GM12873 (cell line): Measurements from ENCODE around the gene XCR1.

ENCODE experiments used
- TF ChIP-seq, protein P1 (sequence below): IDR thresholded peaks from 2 replicates; pipeline ENCODE4 v1.5.1; 2012; ENCODE audit warnings: low read depth, mild to moderate bottlenecking, moderate library complexity, low read length, control low read depth; ENCODE audit not compliant: insufficient read depth; ENCODE audit errors: missing control alignments

XCR1 gene

DNA sequence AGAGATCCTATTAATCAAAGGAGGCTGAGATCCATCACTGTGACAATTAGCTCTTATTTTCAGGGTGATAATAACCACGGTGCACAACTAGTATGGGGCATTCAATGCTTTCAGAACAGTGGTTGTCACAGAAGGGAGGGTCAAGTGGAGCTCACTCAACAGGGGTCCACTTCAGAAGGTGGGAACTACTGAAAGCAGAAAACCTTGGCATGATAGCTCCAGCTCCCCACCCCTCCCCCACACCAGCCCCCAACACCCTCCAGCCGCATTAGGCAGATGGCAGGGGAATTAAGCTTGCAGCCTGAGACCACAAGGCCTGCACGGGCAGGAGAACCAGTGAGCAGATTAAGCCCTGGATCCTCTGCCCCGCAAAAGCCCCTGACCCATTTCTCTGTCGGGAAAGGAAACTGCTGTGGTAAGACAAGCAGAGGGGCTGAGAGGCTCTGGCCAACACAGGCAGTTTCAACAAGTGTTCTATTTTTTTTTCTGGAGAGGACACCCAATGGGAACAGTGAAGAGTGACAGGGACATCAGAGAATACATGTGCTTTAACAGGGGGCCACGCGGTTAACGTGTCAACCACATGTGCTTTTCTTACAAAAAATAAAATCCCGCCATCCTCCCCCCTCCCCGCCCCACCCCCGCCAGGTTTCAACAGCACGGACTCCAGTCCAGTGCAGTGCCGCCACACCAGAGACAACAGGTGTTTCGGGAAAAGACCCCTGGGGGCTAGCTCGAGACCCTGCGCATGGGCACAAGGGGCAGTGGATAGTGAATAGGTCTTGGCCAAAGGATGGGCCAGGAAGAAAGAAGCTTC lies 32.7 kb downstream of the XCR1 start:
- TF ChIP-seq, protein P1, sequence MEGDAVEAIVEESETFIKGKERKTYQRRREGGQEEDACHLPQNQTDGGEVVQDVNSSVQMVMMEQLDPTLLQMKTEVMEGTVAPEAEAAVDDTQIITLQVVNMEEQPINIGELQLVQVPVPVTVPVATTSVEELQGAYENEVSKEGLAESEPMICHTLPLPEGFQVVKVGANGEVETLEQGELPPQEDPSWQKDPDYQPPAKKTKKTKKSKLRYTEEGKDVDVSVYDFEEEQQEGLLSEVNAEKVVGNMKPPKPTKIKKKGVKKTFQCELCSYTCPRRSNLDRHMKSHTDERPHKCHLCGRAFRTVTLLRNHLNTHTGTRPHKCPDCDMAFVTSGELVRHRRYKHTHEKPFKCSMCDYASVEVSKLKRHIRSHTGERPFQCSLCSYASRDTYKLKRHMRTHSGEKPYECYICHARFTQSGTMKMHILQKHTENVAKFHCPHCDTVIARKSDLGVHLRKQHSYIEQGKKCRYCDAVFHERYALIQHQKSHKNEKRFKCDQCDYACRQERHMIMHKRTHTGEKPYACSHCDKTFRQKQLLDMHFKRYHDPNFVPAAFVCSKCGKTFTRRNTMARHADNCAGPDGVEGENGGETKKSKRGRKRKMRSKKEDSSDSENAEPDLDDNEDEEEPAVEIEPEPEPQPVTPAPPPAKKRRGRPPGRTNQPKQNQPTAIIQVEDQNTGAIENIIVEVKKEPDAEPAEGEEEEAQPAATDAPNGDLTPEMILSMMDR, result no peak

DNA sequence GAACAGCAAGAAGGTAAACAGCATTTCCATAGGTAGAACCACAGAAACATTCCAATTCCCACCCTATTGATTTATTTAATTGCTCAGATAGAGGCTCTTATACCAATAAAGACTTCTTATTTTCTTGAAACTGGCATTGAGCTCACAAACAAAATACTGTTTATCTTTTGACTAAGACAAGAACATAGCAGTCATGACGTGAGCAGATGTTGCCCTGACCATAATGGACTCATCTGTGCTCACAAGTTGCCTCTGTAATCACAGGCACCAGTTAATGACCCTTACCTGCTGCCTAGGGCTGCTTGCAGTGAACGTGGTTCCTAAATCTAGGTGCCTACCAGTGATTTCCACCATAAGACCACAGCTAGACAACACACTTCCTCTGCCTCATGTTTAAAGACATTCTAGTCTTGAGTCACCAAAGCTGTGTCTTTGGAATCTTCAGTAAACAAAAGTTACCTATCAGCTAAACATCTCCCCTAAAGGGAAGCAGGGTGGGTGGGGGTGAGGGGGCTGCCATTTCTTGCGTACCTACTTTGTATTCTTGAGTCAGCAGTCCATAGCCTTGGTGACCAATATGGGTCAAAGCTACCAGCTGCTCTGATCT lies 33.8 kb downstream of the XCR1 start:
- TF ChIP-seq, protein P1, result no peak

DNA sequence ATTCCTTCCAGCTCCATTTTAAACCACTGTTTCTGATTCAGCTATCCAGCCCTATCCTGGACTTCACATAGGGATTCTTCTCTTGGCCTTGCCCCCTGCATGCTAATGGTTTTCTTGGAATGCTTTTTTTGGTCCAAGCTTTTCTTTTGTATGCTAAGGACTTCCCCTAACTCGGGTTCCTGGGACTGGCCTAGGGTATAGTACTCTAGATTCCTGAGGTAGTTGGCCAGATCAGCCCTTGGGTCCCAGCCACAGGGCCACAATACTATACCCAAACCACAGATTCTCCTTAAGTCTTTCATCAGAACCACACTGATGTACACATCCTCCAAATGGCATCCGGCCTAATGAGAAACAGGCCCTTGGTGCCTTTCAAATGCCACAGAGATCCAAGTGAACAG lies 34.5 kb downstream of the XCR1 start:
- TF ChIP-seq, protein P1, result no peak

DNA sequence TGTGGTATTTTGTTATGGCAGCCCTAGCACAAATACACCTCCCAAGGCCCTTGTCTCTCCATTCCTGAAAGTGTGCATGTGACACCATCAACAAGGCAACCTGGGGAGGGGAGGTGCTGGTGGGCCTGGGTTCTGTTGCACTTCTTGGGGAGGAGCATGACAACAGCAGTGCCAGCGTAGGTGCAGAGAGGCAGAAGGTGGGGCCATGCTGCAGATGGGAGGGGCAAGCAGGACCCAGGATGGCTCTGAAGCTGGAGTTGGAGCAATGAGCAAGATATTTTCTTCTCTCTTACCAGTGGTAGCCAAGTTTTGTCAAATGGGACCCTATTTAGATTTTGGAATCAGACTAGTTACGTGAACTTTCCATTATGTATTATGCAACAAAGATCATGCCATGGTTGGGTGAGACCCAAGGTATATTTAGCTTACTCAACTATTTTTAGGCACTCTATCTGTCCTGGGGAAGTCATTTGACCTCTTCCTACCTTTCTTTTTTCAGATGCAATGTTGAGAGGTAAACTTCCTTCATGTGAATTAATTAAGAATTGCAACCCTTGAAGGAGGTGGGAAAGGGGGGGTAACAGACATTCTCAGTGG lies 35.1 kb downstream of the XCR1 start:
- TF ChIP-seq, protein P1, result no peak

DNA sequence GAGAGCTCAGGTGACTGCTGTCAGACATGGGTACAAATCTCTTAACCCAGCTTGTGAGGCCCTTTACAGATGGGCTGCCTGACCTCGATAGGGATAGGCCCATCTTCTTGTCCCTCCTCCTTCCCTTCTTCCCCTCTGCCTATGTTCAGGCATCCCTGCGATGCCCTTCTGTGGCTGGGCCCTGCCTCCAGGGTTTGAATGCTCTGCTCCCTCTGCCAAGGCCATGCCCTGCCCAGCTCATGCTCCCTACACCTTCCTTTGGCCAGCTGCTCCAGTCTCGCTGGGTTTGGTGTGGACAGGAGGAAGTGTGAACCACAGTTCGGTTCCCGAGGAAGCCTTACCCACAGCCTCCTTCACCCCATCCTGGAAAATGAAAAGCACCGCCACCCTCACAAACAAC lies 35.9 kb downstream of the XCR1 start:
- TF ChIP-seq, protein P1, result no peak

DNA sequence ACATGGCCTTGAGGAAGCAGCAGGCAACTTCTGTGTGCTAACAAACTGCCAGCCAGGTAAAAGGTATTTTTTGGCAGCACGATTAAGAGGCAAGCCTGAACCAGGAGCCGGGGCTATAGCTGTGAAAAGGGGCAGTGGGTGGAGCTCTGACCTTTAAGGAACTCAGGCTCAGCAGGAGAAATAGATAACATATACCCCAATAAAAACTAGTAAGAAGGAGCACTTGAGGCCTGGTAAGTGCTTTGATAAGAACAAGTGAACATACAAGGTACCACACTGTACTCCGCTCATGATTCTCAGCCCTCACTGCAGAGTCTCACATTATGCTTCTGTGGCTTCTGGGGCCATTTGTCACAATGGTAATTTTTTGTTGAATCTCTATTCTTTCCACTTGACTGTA lies 37.1 kb downstream of the XCR1 start:
- TF ChIP-seq, protein P1, result no peak

DNA sequence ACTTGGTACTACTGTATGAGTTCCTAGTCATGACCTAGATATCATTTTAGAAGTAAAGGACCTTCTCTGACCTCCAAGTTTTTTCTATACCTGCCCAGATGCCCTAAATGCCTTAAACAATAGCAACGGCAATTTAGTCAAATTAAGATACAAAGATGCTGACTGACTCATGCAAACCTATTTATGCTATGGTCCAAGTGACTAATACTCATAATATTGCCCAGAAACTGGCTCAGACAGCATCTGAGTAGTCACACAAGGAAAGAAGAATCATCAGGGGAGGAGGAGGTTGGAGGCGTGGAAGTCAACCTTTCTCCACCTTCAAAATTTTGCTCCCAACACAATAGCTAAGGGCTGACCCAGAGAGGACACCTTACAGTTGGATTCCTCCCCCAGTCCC lies 38.5 kb downstream of the XCR1 start:
- TF ChIP-seq, protein P1, result no peak
